Measurements from ENCODE around the gene OPCML. TPM values are rescaled to one million over a fixed set of nuclear protein-coding genes. Genes with fewer than 3 reads are reported as not detected.

The OPCML gene
- polyA plus RNA-seq, 1 donor (not counting 4 experiments of a cell fraction or from before 2014, with no cell fraction given), result 0.04 TPM

GRCh38 chr11:132421555-132421954, 1110.7 kb downstream of the OPCML start:
- Histone ChIP-seq H3K4me3 (ENCODE audit: control insufficient read depth in 2 of 3, extremely low read depth in 1 of 3, insufficient read depth in 2 of 3, low read depth in 1 of 3, low read length in 3 of 3) (no peak overlapping the region), H3K27ac (ENCODE audit: control insufficient read depth, insufficient read depth, low read length) (no peak overlapping the region), H3K27me3 (ENCODE audit: control insufficient read depth, extremely low read depth, insufficient read depth, low read length) (no peaks in the 10 kb centered on the region), H3K36me3 (ENCODE audit: control insufficient read depth in 2 of 2, extremely low read depth in 1 of 2, insufficient read depth in 2 of 2, low read length in 2 of 2) (no peaks in the 10 kb centered on the region), H3K9me1 (ENCODE audit: control insufficient read depth, extremely low read depth, insufficient read depth, low read length) (no peaks in the 10 kb centered on the region), H2AFZ (ENCODE audit: control insufficient read depth, low read length) (no peak overlapping the region), H3K4me2 (ENCODE audit: control insufficient read depth, extremely low read depth, insufficient read depth, low read depth, low read length) (no peak overlapping the region), H3K79me2 (ENCODE audit: control insufficient read depth, insufficient read depth, low read length) (no peaks in the 10 kb centered on the region), H3K9ac (ENCODE audit: control insufficient read depth, extremely low read depth, insufficient read depth, low read length) (no peak overlapping the region), H3K4me1 (ENCODE audit: control insufficient read depth, extremely low read depth, insufficient read depth, low read length) (no peaks in the 10 kb centered on the region), H3K9me3 (ENCODE audit: control insufficient read depth, low read depth, low read length) (no peaks in the 10 kb centered on the region), H4K20me1 (ENCODE audit: control insufficient read depth, extremely low read depth, insufficient read depth, low read length) (no peaks in the 10 kb centered on the region)
- DNase-seq (ENCODE audit: low read depth, low spot score) (no peak), FAIRE-seq (no peak)
- dilution Hi-C loops (cut with MboI; ENCODE audit: extremely low pct_ligation_motif_present, low sequenced_read_pairs), result loop anchor here (25.0 kb wide), 1 partner anchor 684 kb away; no protein-coding TSS in a partner anchor
- TF ChIP-seq, protein P1, sequence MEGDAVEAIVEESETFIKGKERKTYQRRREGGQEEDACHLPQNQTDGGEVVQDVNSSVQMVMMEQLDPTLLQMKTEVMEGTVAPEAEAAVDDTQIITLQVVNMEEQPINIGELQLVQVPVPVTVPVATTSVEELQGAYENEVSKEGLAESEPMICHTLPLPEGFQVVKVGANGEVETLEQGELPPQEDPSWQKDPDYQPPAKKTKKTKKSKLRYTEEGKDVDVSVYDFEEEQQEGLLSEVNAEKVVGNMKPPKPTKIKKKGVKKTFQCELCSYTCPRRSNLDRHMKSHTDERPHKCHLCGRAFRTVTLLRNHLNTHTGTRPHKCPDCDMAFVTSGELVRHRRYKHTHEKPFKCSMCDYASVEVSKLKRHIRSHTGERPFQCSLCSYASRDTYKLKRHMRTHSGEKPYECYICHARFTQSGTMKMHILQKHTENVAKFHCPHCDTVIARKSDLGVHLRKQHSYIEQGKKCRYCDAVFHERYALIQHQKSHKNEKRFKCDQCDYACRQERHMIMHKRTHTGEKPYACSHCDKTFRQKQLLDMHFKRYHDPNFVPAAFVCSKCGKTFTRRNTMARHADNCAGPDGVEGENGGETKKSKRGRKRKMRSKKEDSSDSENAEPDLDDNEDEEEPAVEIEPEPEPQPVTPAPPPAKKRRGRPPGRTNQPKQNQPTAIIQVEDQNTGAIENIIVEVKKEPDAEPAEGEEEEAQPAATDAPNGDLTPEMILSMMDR (optimal IDR thresholded peaks at IDR 0.05 in 1 of 3, IDR thresholded peaks at IDR 0.05 in 1 of 3, conservative IDR thresholded peaks at IDR 0.05 in 1 of 3; ENCODE audit: extremely low read depth in 1 of 3, insufficient read depth in 2 of 3, low read length in 3 of 3), result no peak
- TF ChIP-seq EZH2 (IDR thresholded peaks at IDR 0.05; ENCODE audit: low read length), result no peak

DNA sequence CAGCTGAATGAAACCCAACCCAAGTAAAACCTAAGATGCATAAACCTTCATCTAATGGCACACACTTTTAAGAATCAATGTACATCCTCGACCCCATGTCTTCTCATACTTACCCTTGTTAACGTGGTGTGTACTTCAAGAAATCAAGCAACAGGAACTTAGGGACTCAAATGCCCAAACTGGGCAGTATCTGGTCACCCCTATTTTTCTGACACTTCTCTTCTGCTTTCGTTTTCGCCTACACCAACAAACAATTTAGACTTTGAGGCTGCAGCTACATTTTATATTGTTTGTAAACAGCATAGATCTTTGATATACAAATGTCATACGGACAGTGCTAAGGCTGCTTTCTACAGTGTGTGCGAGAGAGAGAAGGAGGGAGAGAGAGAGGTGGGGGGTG, 1117.8 kb downstream of the OPCML start:
- Histone ChIP-seq H3K4me2 (ENCODE audit: control insufficient read depth, extremely low read depth, insufficient read depth, low read depth, low read length) (no peak overlapping the region), H3K27ac (ENCODE audit: control insufficient read depth, insufficient read depth, low read length) (no peak overlapping the region), H2AFZ (ENCODE audit: control insufficient read depth, low read length) (no peak overlapping the region), H4K20me1 (ENCODE audit: control insufficient read depth, extremely low read depth, insufficient read depth, low read length) (no peaks in the 10 kb centered on the region), H3K79me2 (ENCODE audit: control insufficient read depth, insufficient read depth, low read length) (no peaks in the 10 kb centered on the region), H3K9me1 (ENCODE audit: control insufficient read depth, extremely low read depth, insufficient read depth, low read length) (no peaks in the 10 kb centered on the region), H3K9ac (ENCODE audit: control insufficient read depth, extremely low read depth, insufficient read depth, low read length) (no peak overlapping the region), H3K4me1 (ENCODE audit: control insufficient read depth, extremely low read depth, insufficient read depth, low read length) (no peaks in the 10 kb centered on the region), H3K27me3 (ENCODE audit: control insufficient read depth, extremely low read depth, insufficient read depth, low read length) (no peaks in the 10 kb centered on the region), H3K36me3 (ENCODE audit: control insufficient read depth in 2 of 2, extremely low read depth in 1 of 2, insufficient read depth in 2 of 2, low read length in 2 of 2) (no peaks in the 10 kb centered on the region), H3K9me3 (ENCODE audit: control insufficient read depth, low read depth, low read length) (no peaks in the 10 kb centered on the region), H3K4me3 (ENCODE audit: control insufficient read depth in 2 of 3, extremely low read depth in 1 of 3, insufficient read depth in 2 of 3, low read depth in 1 of 3, low read length in 3 of 3) (no peak overlapping the region)
- no peak for TF ChIP-seq EZH2 (IDR thresholded peaks at IDR 0.05; ENCODE audit: low read length)
- TF ChIP-seq, protein P1 (optimal IDR thresholded peaks at IDR 0.05 in 1 of 3, IDR thresholded peaks at IDR 0.05 in 1 of 3, conservative IDR thresholded peaks at IDR 0.05 in 1 of 3; ENCODE audit: extremely low read depth in 1 of 3, insufficient read depth in 2 of 3, low read length in 3 of 3), result no peak
- dilution Hi-C loops (cut with MboI; ENCODE audit: extremely low pct_ligation_motif_present, low sequenced_read_pairs), result loop anchor here (25.0 kb wide), 1 partner anchor 677 kb away; no protein-coding TSS in a partner anchor
- no peak for DNase-seq (ENCODE audit: low read depth, low spot score)
- no peak for FAIRE-seq

All from keratinocyte (primary cell).